NCI-H526 (cell line): ENCODE results near the gene COL4A6.

Experiments
- DNase-seq, 2 experiments: peaks; one replicate each; lab custom pipeline; 2025; lab: John Stamatoyannopoulos, UW

Gene COL4A6

DNA sequence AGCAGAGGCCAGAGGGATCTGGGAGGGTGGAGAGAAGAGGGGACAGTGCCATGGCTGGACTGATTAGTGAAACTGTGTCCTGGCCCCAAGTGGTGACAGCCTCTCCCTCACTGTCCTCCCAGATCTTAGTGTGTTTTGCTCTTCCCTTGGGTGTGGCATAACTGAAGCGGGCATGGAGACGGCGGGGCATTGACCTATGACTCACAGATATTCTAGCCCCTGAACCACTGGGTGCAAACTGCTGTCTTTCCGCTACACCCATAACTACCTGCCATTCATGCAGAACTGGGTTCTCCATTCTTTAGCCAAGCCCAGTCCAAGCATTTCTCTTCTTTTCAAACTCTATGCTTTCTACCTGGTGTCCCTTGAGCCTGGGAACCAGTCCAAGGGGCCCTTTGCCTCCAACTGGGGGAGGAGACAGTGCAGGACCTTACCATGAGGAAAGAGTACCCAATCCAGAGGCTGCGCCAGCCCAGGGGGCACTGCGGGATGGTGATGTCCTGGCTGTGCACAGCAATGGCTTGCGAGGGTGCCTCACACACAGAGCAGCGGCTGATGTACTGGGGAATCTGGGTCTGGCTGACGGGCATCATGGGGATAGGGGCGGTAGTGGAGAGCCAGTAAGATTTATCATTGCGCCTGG lies 279.1 kb downstream of the COL4A6 start:
- DNase-seq: no peak

DNA sequence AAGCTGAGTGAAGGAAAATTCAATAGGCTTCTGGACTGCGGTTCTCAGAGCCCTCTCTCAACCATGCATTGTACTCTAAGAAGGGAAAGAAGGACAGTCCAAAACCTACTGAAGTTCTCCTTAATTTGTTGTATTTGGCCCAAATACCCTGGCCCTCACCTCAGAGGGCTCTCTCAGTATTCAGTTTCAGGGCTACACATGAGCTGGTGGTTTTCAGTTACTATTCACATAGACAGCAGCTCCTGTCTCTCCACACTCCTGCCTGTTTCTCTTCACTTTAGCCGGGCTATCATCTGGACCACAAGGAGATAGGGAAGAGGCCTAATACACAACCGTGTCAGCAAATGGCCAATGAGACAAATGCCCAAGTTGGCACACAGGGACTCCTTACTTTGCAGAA lies 280.6 kb downstream of the COL4A6 start:
- DNase-seq: no peak

DNA sequence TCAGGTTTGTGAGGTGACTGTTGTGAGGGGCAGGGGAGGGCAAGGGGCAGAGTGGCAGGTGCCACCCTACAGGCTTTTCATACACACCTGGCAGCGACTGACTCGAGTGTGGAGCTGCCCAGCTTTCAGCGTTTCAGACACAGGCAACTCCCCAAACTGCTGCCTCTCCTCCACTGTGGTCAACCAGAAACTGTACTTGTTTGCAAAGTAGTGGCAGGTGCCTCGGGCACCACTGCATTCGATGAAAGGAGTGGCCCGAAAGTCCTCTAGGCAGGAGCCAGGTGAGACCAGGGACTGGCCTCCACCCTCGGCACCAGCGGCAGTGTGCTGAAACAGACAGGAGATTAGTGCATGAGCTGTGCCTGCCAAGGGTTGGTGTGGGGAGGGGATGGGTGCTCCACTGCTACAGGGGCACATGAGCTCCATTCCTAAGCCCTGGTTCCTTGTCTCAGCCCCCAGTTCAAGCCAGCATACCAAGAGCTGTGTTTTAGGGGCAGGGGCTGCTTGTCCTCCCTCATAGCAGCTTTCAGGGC lies 281.2 kb downstream of the COL4A6 start:
- DNase-seq: no peak

GRCh38 chrX:108156082-108156481 lies 282.1 kb downstream of the COL4A6 start:
- no peak for DNase-seq

GRCh38 chrX:108148524-108148923 lies 289.7 kb downstream of the COL4A6 start:
- no peak for DNase-seq

DNA sequence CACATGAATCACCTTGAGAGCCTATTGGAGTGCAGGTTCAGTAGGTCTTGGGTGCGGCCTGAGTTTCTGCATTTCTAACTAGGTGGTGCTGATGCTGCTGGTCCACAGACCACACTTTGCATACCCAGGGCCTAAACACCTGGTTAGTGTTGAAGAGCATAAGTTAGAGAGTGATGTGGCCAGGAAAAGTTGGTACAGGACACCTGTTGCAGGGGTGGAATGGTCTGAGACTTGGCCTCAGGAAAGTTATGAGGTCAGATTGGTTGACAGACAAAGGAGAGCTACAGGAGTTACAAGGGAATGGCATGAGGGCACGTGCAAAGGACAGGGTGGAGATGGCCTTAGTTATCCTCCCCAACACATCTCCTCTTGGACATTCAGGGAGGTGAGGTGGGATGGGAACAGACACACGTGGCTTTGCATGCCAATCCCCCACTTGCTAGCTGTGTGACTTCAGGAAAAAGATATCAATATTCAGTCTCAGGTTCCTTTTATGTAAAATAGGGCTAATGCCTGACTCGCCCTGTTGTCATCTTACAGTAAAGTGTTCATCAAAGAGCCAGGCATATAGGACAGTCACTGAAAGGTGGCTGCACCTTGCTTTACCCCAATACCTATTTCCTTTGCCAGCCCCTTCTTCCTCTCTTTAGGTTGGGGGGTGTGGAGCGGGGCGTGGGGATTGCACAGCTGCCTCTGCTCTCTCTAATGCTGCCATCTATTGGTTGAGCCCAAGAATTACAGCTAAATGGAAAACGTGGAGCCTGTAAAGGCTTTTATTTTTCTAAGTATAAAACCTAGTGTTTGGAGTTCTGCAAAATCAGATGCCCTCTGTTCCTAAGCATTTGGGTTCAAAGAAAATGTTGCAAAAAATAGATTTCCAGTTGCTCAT lies 299.2 kb downstream of the COL4A6 start:
- DNase-seq: no peak

DNA sequence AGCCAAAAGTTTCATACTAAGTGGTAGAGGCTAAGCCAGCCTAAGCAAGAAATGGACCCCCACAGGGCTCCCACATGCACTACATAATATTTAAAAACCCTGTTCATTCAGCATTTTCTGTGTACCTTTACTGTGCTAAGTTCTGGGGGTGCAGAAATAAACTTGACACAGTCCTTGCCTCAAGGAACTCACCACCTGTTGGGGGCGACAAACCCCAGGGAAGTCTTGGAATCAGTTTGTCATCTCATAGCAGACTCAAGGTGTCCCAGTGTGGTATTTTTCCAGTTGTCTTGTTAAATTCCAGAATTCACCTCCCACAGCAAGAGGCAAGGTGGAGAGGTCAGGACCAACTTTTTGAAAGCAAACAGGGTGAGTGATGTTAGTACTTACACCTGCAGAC lies 303.5 kb downstream of the COL4A6 start:
- no peak for DNase-seq

GRCh38 chrX:108132876-108133275 lies 305.3 kb downstream of the COL4A6 start:
- no peak for DNase-seq

DNA sequence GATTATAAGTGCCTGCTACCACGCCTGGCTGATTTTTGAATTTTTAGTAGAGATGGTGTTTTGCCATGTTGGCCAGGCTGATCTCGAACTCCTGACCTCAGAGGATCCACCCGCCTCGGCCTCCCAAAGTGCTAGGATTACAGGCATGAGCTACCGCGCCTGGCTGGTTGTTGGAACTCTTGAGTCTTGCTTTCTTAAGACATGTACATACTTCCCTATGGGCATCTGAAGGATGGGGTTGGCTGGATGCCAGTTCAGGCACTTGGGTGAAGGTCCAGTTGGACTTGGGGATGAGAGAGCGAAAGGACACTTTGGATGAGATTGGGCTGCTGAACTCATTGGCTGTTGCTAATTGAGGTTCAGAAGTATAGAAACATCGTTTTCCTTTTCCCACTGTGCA lies 306.2 kb downstream of the COL4A6 start:
- DNase-seq: no peak

DNA sequence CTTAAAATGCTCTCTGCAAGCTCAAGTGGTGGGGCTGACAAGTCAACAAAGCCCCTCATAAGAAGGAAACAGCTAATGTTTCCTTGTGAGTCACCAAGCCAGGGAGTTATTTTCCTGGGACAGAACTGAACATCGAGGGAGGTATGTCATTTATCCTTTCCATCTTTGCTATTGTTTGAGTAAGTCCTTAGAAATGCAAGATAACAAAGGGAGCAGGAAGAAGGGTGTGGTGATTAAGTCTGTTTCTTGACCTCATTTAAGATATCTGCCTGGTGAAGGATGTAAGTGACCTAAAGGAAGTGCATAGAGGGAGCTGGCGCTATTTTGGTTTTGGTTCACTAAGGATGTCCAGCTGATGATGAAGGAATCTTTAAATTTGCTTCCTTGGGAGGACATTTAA lies 306.8 kb downstream of the COL4A6 start:
- no peak for DNase-seq

DNA sequence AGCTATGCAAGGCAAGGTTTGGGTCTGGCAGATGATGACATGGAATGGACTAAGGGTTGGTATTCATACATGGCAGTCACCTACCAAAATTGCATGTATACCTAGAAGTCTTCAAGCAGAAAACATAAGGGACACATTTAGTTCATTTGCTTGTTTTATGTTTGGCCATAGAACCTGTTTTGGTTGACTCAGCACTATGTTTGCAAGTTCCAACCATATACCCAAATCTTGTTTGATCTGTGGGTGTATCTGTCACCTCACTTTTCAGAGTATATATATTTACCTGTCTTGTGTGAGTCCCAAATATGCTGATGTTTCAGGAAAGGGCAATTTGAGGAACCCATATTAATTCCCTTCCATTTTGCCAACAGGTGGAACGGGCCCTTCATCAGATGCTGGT lies 307.3 kb downstream of the COL4A6 start:
- DNase-seq: no peak

DNA sequence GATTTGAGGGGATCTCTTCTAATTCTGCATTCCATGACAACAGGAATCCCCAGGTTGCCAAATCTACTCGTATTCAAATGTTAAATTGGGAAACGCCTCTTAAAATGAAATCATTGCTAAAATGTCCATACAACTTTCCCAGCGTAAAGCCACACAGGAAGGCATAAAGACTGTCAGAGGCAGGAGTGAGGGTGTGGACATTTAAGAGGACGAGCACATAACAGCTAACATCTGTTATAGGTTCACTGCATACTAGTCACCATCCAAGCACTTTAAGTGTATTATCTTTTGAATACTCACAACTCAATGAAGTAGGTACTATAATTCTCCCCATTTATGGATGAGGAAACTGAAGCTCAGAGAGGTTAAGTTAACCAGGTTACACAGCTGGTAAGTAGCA lies 311.1 kb downstream of the COL4A6 start:
- DNase-seq: no peak

GRCh38 chrX:108126661-108127060 lies 311.6 kb downstream of the COL4A6 start:
- no peak for DNase-seq

GRCh38 chrX:108123591-108124366 lies 314.4 kb downstream of the COL4A6 start:
- no peak for DNase-seq

DNA sequence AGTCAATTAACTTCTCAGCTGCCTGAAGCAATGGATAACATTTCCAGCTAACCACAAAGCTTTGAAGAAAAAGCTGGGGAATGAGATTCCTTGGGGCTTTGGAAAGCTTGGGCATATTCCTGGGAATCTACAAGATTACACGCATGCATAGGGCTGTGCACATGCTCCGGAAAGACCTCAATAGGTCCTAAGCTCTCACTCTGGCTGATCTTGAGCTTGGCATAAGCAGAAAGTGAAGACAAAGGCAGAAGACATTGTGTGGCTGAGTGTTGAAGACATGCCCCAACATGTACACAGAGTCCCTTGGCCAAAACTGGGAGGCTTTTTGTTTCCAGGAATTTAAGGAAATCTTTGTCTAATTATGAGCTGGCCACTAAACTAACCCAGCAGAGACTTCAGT lies 315.5 kb downstream of the COL4A6 start:
- DNase-seq: no peak

GRCh38 chrX:108121291-108121690 lies 316.9 kb downstream of the COL4A6 start:
- no peak for DNase-seq

DNA sequence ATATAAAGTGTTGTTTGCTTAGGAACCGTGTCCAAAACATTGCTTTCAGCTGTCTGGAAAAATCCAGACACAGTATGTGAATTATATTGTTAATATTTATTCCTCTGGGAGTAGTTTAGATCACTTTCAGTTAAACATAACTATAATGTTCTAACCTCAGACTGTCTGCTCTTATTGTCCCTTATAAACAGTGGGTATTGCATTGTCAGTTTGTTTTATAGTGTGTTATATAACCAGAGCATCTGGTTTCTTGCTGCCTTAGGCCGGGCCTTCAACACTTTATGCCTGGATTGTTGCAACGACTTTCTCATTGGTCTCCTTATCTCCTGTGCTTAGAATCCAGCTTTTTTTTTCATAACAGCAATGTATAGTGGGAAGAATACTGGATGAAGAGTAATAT lies 320.2 kb downstream of the COL4A6 start:
- no peak for DNase-seq

GRCh38 chrX:108114541-108114940 lies 323.7 kb downstream of the COL4A6 start:
- no peak for DNase-seq
